Smooth muscle cell (in vitro differentiated cells): ENCODE data around the gene BMP8A. TPM values are rescaled to one million over a fixed set of nuclear protein-coding genes. Genes with fewer than 3 reads are reported as not detected.

Source experiments
- DNase-seq: peaks from one replicate; lab custom pipeline; 2025; ENCODE audit not compliant: unreplicated experiment; lab: John Stamatoyannopoulos, UW
- H2AFZ ChIP-seq: fragments of 200-600 bp; sonication (generic); 2 replicates; pipeline ENCODE4 v1.6.0; 2016; ENCODE audit warnings: antibody characterized with exemption, low read depth, mild to moderate bottlenecking
- H3F3A ChIP-seq: fragments of 200-600 bp; sonication (generic); 2 replicates; pipeline ENCODE4 v1.6.0; 2017; ENCODE audit warnings: antibody characterized with exemption, low read depth
- H3K27ac ChIP-seq: fragments of 200-600 bp; sonication (generic); 2 replicates; pipeline ENCODE4 v1.5.1; 2016; ENCODE audit warnings: low read depth, mild to moderate bottlenecking
- H3K27me3 ChIP-seq: fragments of 200-600 bp; sonication (generic); 2 replicates; pipeline ENCODE4 v1.6.1; 2016; ENCODE audit warnings: low read depth, mild to moderate bottlenecking
- H3K36me3 ChIP-seq: fragments of 200-600 bp; sonication (generic); 2 replicates; pipeline ENCODE4 v1.5.1; 2016; ENCODE audit warnings: low read depth
- H3K4me1 ChIP-seq: fragments of 200-600 bp; sonication (generic); 2 replicates; pipeline ENCODE4 v1.5.1; 2016; ENCODE audit warnings: low read depth
- H3K4me2 ChIP-seq: fragments of 200-600 bp; sonication (generic); 2 replicates; pipeline ENCODE4 v1.6.0; 2016; ENCODE audit warnings: mild to moderate bottlenecking
- H3K4me3 ChIP-seq: fragments of 200-600 bp; sonication (generic); 2 replicates; pipeline ENCODE4 v1.5.1; 2016; ENCODE audit warnings: mild to moderate bottlenecking
- H3K79me2 ChIP-seq: fragments of 200-600 bp; sonication (generic); 2 replicates; pipeline ENCODE4 v1.6.0; 2016; ENCODE audit warnings: low read depth, mild to moderate bottlenecking
- H3K9ac ChIP-seq: fragments of 200-600 bp; sonication (generic); 2 replicates; pipeline ENCODE4 v1.6.0; 2016; ENCODE audit warnings: low read depth
- H3K9me3 ChIP-seq: fragments of 200-600 bp; sonication (generic); replicated peaks from 2 replicates; pipeline ENCODE4 v1.5.1; 2016; ENCODE audit warnings: low read depth
- H4K20me1 ChIP-seq: fragments of 200-600 bp; sonication (generic); 2 replicates; pipeline ENCODE4 v1.6.0; 2016; ENCODE audit warnings: low read depth
- CTCF ChIP-seq: fragments of 200-600 bp; sonication (generic); IDR thresholded peaks from 2 replicates; pipeline ENCODE4 v1.5.1; 2017; ENCODE audit warnings: borderline replicate concordance, mild to moderate bottlenecking, antibody characterized with exemption; ENCODE audit not compliant: insufficient read depth, poor library complexity, severe bottlenecking
- WGBS: methylation state at CpG from one replicate; pipeline ENCODE4 v1.1.7; 2016; ENCODE audit warnings: low lambda C conversion rate; 5-methylcytosine and 5-hydroxymethylcytosine counted together
- polyA plus RNA-seq: library from polyadenylated mRNA; unstranded; fragments of >200 nt; fragmentation: Nextera tagmentation; extraction: Ambion mirVana; gene quantifications from 2 replicates; pipeline ENCODE4 v1.2.1, GENCODE V29; 2016
- total RNA-seq: library from RNA; depleted of rRNA; stranded (reverse); fragments of >200 nt; gene quantifications from 2 replicates; pipeline ENCODE4 v1.2.3, GENCODE V29; 2014

The BMP8A gene
- total and polyA plus RNA-seq, 2 experiments from 2014 or later, result 0.10 to 1.4 TPM

DNA sequence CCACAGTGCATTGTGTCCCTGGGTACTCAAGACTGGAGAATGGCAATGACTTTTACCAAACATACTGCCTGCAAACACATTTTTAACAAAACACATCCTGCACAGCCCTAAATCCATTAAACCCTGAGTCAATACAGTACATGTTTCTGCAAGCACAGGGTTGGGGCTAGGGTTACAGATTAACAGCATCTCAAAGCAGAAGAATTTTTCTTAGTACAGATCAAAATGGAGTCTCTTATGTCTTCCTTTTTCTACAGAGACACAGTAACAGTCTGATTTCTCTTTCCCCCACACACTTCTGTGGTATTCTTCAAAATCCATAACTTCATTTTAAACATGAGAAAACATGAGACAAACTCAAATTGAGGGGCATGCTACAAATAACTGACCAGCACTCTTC is 13.9 kb downstream of the BMP8A start:
- Histone ChIP-seq H3K27me3 (no peaks in the 10 kb centered on the region), H3K9ac (no peak overlapping the region), H3K79me2 (no peaks in the 10 kb centered on the region), H3F3A (no peaks in the 10 kb centered on the region), H3K4me2 (no peak overlapping the region), H3K27ac (no peak overlapping the region), H4K20me1 (no peaks in the 10 kb centered on the region), H2AFZ (no peak overlapping the region), H3K36me3 (no peaks in the 10 kb centered on the region), H3K4me3 (no peak overlapping the region), H3K4me1 (no peaks in the 10 kb centered on the region), H3K9me3 (no peaks in the 10 kb centered on the region)
- TF ChIP-seq CTCF, result no peak
- DNase-seq, result no peak

DNA sequence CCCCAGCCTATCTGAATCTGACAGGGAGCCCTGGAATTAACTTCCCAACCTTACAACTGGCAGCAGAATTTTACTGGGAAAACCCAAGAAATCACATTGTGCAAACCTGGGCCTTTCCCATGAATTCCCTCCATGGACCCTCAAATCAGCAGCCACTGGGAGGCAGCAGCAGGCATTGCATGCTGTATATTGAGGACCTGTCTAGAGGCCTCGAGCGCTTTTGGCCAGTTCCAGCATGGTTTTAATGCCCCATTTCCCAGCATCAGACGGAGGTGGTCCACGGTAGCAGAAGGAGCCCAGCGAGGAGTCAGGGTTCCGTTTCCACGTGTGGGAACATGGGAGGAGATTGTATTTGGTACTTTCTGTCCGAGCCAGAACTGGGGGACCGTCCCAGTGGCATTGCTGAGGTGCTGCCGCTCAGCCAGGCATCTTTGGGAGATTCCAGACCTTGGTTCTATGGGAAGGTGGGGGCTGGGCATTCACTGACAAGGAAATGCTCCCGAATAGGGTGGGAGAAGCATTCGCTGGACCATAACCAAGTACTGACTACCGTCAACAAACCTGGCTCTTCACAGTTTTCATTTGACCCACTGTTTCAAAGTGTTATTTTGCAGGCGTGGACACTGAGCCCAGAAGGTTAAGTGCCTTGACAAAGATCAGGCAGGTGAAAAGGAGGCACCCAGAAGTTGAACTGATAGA is 15.9 kb downstream of the BMP8A start:
- no peak overlapping the region for H3K4me2 ChIP-seq
- no peak overlapping the region for H2AFZ ChIP-seq
- no peaks in the 10 kb centered on the region for H3F3A ChIP-seq
- H3K36me3 ChIP-seq, result no peaks in the 10 kb centered on the region
- H3K9ac ChIP-seq, result no peak overlapping the region
- WGBS, result 68% methylated on average over 14 of the region's 14 CpGs
- DNase-seq, result no peak
- H3K4me1 ChIP-seq, result no peaks in the 10 kb centered on the region
- H3K9me3 ChIP-seq, result no peaks in the 10 kb centered on the region
- H3K27ac ChIP-seq, result no peak overlapping the region
- H3K79me2 ChIP-seq, result no peaks in the 10 kb centered on the region
- H3K4me3 ChIP-seq, result no peak overlapping the region
- no peaks in the 10 kb centered on the region for H4K20me1 ChIP-seq
- TF ChIP-seq CTCF, result no peak
- no peaks in the 10 kb centered on the region for H3K27me3 ChIP-seq

DNA sequence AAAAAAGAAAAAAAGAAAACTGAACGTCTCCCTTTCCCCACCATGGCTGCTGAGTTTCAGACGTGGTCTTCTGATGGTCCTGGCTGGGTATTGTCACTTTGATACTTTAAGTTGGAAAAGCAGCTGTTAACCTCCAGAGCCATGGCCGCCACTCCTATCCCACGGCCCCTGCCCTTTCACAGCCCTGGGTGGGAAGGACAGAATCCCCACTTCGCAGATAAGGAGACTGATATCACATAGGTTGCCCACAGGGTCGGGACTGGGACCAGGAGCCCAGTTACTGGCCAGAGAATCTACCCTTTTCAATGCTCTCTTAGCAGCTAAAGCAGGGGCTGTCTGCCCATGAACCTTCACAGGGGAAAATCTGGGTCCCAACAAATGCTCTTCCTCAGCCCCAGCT is 16.8 kb downstream of the BMP8A start:
- Histone ChIP-seq H3K79me2 (no peaks in the 10 kb centered on the region), H4K20me1 (no peaks in the 10 kb centered on the region), H3K9ac (no peak overlapping the region), H3K27ac (no peak overlapping the region), H3K4me2 (no peak overlapping the region), H3K9me3 (no peaks in the 10 kb centered on the region), H3F3A (no peaks in the 10 kb centered on the region), H3K27me3 (no peaks in the 10 kb centered on the region), H3K4me3 (no peak overlapping the region), H3K36me3 (no peaks in the 10 kb centered on the region), H3K4me1 (no peaks in the 10 kb centered on the region), H2AFZ (no peak overlapping the region)
- 86% methylated on average over 6 of the region's 6 CpGs for WGBS
- no peak for DNase-seq
- TF ChIP-seq CTCF, result no peak

DNA sequence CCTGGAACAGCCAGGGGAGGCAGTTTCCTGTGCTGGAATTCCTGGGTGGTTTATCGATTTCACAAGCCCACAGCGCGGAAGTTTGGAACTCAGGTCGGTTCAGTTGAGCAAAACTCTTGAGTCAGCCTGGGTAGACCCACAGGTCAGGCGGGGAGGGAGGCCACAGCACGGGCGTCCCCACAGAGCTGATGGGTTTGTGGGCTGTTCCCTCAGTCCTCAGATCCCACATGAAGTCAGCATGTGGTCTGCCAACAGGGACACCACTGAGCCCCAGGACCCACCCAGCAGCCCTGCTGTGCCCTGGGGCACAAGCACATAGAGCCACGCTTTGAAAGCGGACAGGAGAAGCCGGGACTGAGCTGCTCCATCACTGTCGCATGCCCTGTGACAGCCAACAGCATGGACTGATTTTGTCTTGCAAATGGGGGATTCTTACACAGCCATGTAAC is 17.4 kb downstream of the BMP8A start:
- Histone ChIP-seq H3F3A (no peaks in the 10 kb centered on the region), H3K36me3 (no peaks in the 10 kb centered on the region), H3K9me3 (no peaks in the 10 kb centered on the region), H4K20me1 (no peaks in the 10 kb centered on the region), H3K9ac (no peak overlapping the region), H3K4me3 (no peak overlapping the region), H3K27ac (no peak overlapping the region), H2AFZ (no peak overlapping the region), H3K27me3 (peaks cover 3% of the 10 kb centered on the region), H3K4me2 (no peak overlapping the region), H3K79me2 (no peaks in the 10 kb centered on the region), H3K4me1 (no peaks in the 10 kb centered on the region)
- no peak for TF ChIP-seq CTCF
- WGBS, result 78% methylated on average over 11 of the region's 11 CpGs
- DNase-seq, result no peak
